NK-92 (cell line): ENCODE results near the gene PDE4B.
"Not testable (repeated sequence)": the region's sequence is repeated elsewhere in the genome, so short reads cannot be mapped to it uniquely, and the experiment has no call there.

ENCODE experiments used
- DNase-seq: peaks from one replicate; lab custom pipeline; 2025; ENCODE audit not compliant: unreplicated experiment; lab: John Stamatoyannopoulos, UW

PDE4B gene

GRCh38 chr1:66402194-66402593 lies 609.5 kb downstream of the PDE4B start:
- DNase-seq, result no peak

DNA sequence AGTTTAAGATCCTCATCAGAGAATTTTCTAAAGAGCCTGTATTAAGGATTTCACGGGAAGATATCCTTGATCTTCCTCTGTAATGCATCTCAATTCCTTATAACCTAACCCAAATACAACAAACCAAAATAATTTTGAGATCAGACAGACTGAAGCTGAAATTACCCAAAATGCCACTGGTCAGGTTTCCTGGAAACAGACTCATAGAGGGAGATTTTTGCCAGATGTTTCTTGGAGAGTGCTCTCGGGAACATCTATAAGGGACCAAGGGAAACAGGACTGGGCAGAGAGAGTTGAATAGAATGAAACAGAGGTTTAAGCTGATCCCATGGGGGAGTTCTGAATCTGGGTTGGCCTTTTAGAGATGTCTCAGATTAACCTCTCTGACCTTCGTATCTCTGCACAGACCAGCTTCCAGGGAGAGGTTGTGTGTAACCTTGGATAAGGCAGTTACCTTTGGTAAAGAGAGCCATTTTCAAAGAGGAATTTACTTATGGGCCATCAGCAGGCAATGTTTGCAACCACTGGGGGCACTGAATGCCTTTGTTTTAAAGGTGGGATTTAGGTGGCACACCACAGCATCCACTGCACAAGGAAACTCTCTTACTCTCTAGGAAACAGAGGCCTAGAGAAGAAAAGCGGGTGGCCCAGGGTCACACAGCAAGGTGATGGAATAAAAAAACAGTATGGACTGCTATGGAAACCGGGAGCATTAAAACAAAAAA lies 610.5 kb downstream of the PDE4B start:
- no peak for DNase-seq

DNA sequence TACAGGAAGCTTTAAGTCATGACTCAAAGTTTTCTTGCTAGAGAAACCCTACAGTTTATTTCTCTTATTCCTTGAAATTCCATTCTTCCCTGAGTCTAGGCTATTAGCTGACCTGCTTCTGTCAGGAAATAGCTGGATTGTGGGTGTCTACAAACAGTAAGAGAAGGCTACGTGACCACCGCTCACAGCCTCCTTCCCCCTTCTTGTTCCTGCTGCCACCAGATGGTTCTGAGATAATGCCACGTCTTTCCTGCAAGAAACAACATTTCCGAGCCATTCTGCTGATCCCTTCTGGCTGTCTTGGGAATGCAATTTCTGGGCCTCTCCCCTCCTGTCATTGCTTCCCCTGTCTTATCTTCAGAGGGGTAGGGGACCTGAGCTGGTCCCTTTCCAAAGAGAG lies 612.4 kb downstream of the PDE4B start:
- no peak for DNase-seq

DNA sequence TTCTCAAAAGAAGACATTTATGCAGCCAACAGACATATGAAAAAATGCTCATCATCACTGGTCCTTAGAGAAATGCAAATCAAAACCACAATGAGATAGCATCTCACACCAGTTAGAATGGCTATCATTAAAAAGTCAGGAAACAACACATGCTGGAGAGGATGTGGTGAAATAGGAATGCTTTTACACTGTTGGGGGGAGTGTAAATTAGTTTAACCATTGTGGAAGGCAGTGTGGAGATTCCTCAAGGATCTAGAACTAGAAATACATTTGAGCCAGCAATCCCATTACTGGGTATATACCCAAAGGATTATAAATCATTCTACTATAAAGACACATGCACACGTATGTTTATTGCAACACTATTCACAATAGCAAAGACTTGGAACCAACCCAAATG lies 618.8 kb downstream of the PDE4B start:
- not testable (repeated sequence) for DNase-seq

- no peak for DNase-seq
Measured at GRCh38 chr1:66412704-66413103, 620.0 kb downstream of the PDE4B start.

GRCh38 chr1:66413136-66413837 lies 620.6 kb downstream of the PDE4B start:
- DNase-seq, result no peak

DNA sequence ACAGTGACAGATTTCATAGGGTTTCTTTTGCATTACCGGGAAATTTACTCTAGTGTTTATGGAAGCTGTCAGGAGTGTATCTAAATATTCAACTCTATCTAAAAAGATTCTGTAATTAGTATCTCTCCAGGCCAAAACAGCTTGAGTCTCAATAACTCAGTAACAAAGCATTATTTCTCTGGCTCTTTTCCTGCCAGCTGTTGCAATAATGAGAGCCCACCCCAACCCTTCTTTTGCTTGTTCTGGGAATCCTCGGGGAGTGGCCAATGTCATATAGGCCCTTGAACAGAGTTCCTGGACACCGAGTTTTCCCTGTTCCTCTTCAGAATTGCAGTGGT lies 621.1 kb downstream of the PDE4B start:
- DNase-seq, result no peak

DNA sequence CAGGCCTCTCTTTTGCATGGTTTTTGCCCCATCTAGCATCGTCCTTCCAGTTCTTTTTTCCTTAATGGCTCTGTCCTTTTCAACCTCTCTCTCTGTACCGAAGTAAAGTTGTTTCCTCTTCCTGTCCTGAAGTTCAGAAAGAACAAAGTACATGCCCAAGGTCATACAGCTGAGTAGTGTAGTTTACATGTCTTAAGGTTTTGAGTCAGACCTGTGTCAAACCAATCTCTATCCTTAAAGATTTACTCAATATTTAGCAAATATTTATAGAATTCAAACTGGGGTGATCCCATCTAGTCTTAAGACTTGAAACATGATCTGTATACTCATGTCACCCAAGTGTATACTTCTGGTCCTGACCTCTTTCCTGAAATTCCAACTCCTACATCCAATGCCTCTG lies 622.6 kb downstream of the PDE4B start:
- DNase-seq, result no peak

GRCh38 chr1:66415866-66416265 lies 623.2 kb downstream of the PDE4B start:
- DNase-seq, result no peak

GRCh38 chr1:66416295-66416694 lies 623.6 kb downstream of the PDE4B start:
- DNase-seq, result no peak

DNA sequence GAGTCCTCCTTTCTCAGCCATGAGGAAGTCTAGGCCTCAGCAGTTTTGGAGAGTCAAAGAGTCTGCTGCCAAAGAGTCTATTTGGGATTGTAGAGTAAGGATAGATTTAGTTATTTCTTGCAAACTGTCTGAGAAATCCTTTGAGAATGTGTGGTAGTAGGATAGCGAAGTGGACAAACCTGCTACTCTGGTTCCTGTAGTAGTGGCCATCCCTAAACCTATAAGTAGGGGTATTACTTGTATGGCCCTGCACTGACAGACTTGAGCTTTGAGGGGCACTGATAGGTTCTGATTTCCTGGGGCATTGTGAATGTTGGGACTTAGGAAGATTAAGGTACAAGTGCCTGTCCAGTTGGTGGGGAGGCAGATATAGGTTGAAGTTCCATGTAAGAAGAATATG lies 625.3 kb downstream of the PDE4B start:
- no peak for DNase-seq

DNA sequence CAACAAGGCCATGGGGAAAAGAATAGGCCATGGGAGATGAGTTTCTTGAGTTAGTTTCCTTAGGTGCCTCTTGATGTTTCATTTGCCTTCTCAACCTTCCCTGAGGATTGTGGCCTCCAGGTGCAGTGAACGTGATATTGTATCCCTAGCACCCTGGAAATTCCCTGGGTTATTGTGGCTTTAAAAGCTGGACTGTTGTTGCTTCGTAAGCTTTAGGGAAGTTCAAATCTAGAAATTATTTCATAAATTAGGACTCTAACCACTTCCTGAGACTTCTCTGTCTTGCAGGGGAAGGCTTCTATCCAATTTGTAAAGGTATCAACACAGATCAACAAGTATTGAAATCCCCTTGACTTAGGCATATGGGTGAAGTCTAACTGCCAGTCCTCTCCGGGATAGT lies 627.5 kb downstream of the PDE4B start:
- not testable (repeated sequence) for DNase-seq

GRCh38 chr1:66420906-66421305 lies 628.2 kb downstream of the PDE4B start:
- not testable (repeated sequence) for DNase-seq

GRCh38 chr1:66422804-66423203 lies 630.1 kb downstream of the PDE4B start:
- no peak for DNase-seq
